KOPT-K1 (cell line): ENCODE results near the gene DNM3.
"Not testable (repeated sequence)": the region's sequence is repeated elsewhere in the genome, so short reads cannot be mapped to it uniquely, and the experiment has no call there.

Source experiments
- H3K27ac ChIP-seq: fragments of 200-600 bp; sonication (generic); 2 replicates; pipeline ENCODE4 v1.5.1; 2016; ENCODE audit warnings: antibody characterized with exemption, mild to moderate bottlenecking, low read depth, low read length; ENCODE audit not compliant: poor library complexity, severe bottlenecking
- H3K36me3 ChIP-seq: fragments of 200-600 bp; sonication (generic); 2 replicates; pipeline ENCODE4 v1.5.1; 2017; ENCODE audit warnings: antibody characterized with exemption, mild to moderate bottlenecking, low read length, moderate library complexity; ENCODE audit not compliant: insufficient read depth
- H3K9me3 ChIP-seq: fragments of 200-600 bp; sonication (generic); 2 replicates; pipeline ENCODE4 v1.5.1; 2017; ENCODE audit warnings: antibody characterized with exemption, low read length, mild to moderate bottlenecking; ENCODE audit not compliant: insufficient read depth, poor library complexity, severe bottlenecking

DNM3 gene

GRCh38 chr1:172292840-172293239 lies 451.5 kb downstream of the DNM3 start:
- Histone ChIP-seq H3K36me3 (no peaks in the 10 kb centered on the region), H3K27ac (no peak overlapping the region), H3K9me3 (no peaks in the 10 kb centered on the region)

GRCh38 chr1:172293429-172293828 lies 452.1 kb downstream of the DNM3 start:
- H3K9me3 ChIP-seq, result no peaks in the 10 kb centered on the region
- H3K27ac ChIP-seq, result no peak overlapping the region
- no peaks in the 10 kb centered on the region for H3K36me3 ChIP-seq

- H3K9me3 ChIP-seq, result no peaks in the 10 kb centered on the region
- no peaks in the 10 kb centered on the region for H3K36me3 ChIP-seq
- H3K27ac ChIP-seq, result no peak overlapping the region
Observed at GRCh38 chr1:172298141-172298540, 456.8 kb downstream of the DNM3 start.

- Histone ChIP-seq H3K9me3 (no peaks in the 10 kb centered on the region), H3K27ac (no peak overlapping the region), H3K36me3 (no peaks in the 10 kb centered on the region)
Observed at GRCh38 chr1:172298911-172299310, 457.6 kb downstream of the DNM3 start.

GRCh38 chr1:172299515-172299914 lies 458.2 kb downstream of the DNM3 start:
- H3K36me3 ChIP-seq, result no peaks in the 10 kb centered on the region
- no peak overlapping the region for H3K27ac ChIP-seq
- H3K9me3 ChIP-seq, result no peaks in the 10 kb centered on the region

- H3K27ac ChIP-seq, H3K36me3 ChIP-seq, H3K9me3 ChIP-seq: not testable (repeated sequence)
Observed at GRCh38 chr1:172307508-172307907, 466.2 kb downstream of the DNM3 start.

GRCh38 chr1:172308142-172308541 lies 466.8 kb downstream of the DNM3 start:
- no peak overlapping the region for H3K27ac ChIP-seq
- no peaks in the 10 kb centered on the region for H3K9me3 ChIP-seq
- no peaks in the 10 kb centered on the region for H3K36me3 ChIP-seq

GRCh38 chr1:172308577-172308976 lies 467.3 kb downstream of the DNM3 start:
- no peaks in the 10 kb centered on the region for H3K36me3 ChIP-seq
- H3K9me3 ChIP-seq, result no peaks in the 10 kb centered on the region
- no peak overlapping the region for H3K27ac ChIP-seq

- H3K36me3 ChIP-seq, result no peaks in the 10 kb centered on the region
- no peaks in the 10 kb centered on the region for H3K9me3 ChIP-seq
- H3K27ac ChIP-seq, result no peak overlapping the region
Observed at GRCh38 chr1:172320733-172321132, 479.4 kb downstream of the DNM3 start.

GRCh38 chr1:172321451-172321850 lies 480.2 kb downstream of the DNM3 start:
- H3K9me3 ChIP-seq, result no peaks in the 10 kb centered on the region
- H3K36me3 ChIP-seq, result no peaks in the 10 kb centered on the region
- no peak overlapping the region for H3K27ac ChIP-seq

- H3K9me3 ChIP-seq, result no peaks in the 10 kb centered on the region
- H3K27ac ChIP-seq, result no peak overlapping the region
- H3K36me3 ChIP-seq, result no peaks in the 10 kb centered on the region
Observed at GRCh38 chr1:172322219-172323061, 481.1 kb downstream of the DNM3 start.

GRCh38 chr1:172323686-172324085 lies 482.4 kb downstream of the DNM3 start:
- no peaks in the 10 kb centered on the region for H3K36me3 ChIP-seq
- H3K9me3 ChIP-seq, result no peaks in the 10 kb centered on the region
- no peak overlapping the region for H3K27ac ChIP-seq

GRCh38 chr1:172324086-172324485 lies 482.8 kb downstream of the DNM3 start:
- Histone ChIP-seq H3K36me3 (no peaks in the 10 kb centered on the region), H3K27ac (no peak overlapping the region), H3K9me3 (no peaks in the 10 kb centered on the region)

- Histone ChIP-seq H3K36me3 (no peaks in the 10 kb centered on the region), H3K27ac (no peak overlapping the region), H3K9me3 (no peaks in the 10 kb centered on the region)
Observed at GRCh38 chr1:172324761-172325160, 483.5 kb downstream of the DNM3 start.

GRCh38 chr1:172325531-172325930 lies 484.2 kb downstream of the DNM3 start:
- Histone ChIP-seq H3K27ac (no peak overlapping the region), H3K36me3 (no peaks in the 10 kb centered on the region), H3K9me3 (no peaks in the 10 kb centered on the region)

GRCh38 chr1:172326136-172326535 lies 484.8 kb downstream of the DNM3 start:
- H3K27ac ChIP-seq, result no peak overlapping the region
- H3K9me3 ChIP-seq, result no peaks in the 10 kb centered on the region
- no peaks in the 10 kb centered on the region for H3K36me3 ChIP-seq
